Esophagus (tissue), 2 donors: ENCODE results near the gene PWWP2B. TPM values are rescaled to one million over a fixed set of nuclear protein-coding genes. Genes with fewer than 3 reads are reported as not detected.

Experiments
- H3K27ac ChIP-seq, 2 donors: one replicate each; pipeline ENCODE4 v1.5.1; 2013; ENCODE audit warnings: low read depth in 2 of 2, mild to moderate bottlenecking in 2 of 2, inconsistent platforms in 1 of 2, low read length in 1 of 2, moderate library complexity in 1 of 2
- H3K27me3 ChIP-seq, 2 donors: one replicate each; pipeline ENCODE4 v1.6.1; 2013; ENCODE audit warnings: low read length in 2 of 2, control low read depth in 1 of 2, mild to moderate bottlenecking in 1 of 2; ENCODE audit not compliant: insufficient read depth in 2 of 2, control insufficient read depth in 1 of 2
- H3K36me3 ChIP-seq, 2 donors: one replicate each; pipeline ENCODE4 v1.6.1; 2013; ENCODE audit warnings: low read length in 1 of 2; ENCODE audit not compliant: control insufficient read depth in 2 of 2, insufficient read depth in 2 of 2
- H3K4me1 ChIP-seq, 2 donors: one replicate each; pipeline ENCODE4 v1.6.1; 2013; ENCODE audit warnings: low read length in 1 of 2; ENCODE audit not compliant: control insufficient read depth in 2 of 2, insufficient read depth in 2 of 2
- H3K4me3 ChIP-seq, 2 donors: one replicate each; pipeline ENCODE4 v1.5.1; 2013; ENCODE audit warnings: low read length in 2 of 2, mild to moderate bottlenecking in 2 of 2, low read depth in 1 of 2, moderate library complexity in 1 of 2
- H3K9me3 ChIP-seq, 2 donors: one replicate each; pipeline ENCODE4 v1.6.1; 2013; ENCODE audit warnings: mild to moderate bottlenecking in 2 of 2, low read depth in 1 of 2, low read length in 1 of 2, moderate library complexity in 1 of 2; ENCODE audit not compliant: control insufficient read depth in 2 of 2, insufficient read depth in 1 of 2
- WGBS, 2 donors: extraction: QIAGEN DNeasy Blood & Tissue Kit; methylation state at CpG; one replicate each; pipeline ENCODE4 v1.1.7; 2013; 5-methylcytosine and 5-hydroxymethylcytosine counted together
- polyA plus RNA-seq, 2 donors: library from polyadenylated mRNA; stranded (reverse); fragments of 200-250 nt; gene quantifications; one replicate each; pipeline ENCODE4 v1.2.3, GENCODE V29; 2013
- donor health status: healthy with polysubstance abuse.
- donor health status: Bipolar disorder and iron deficiency.

The PWWP2B gene
- polyA plus RNA-seq, 2 donors, result 17.6 to 33.4 TPM

GRCh38 chr10:132449051-132449810 is 52.2 kb downstream of the PWWP2B start:
- Histone ChIP-seq H3K36me3 (no peaks in the 10 kb centered on the region), H3K27ac (peak overlapping the region; percentile 82 to 89), H3K9me3 (no peaks in the 10 kb centered on the region), H3K27me3 (no peaks in the 10 kb centered on the region), H3K4me3 (no peak overlapping the region), H3K4me1 (peaks cover 16 to 31% of the 10 kb centered on the region in 2 donors)
- 38 to 44% methylated on average over 20 to 22 of the region's 22 CpGs for WGBS, 2 donors

- Histone ChIP-seq H3K9me3 (no peaks in the 10 kb centered on the region), H3K4me3 (no peak overlapping the region), H3K27me3 (no peaks in the 10 kb centered on the region), H3K4me1 (peaks cover 16 to 31% of the 10 kb centered on the region in 2 donors), H3K36me3 (no peaks in the 10 kb centered on the region), H3K27ac (no peak overlapping the region)
- 56 to 68% methylated on average over 8 to 11 of the region's 11 CpGs for WGBS, 2 donors
These were observed 52.8 kb downstream of the PWWP2B start for GRCh38 chr10:132449811-132450181.

GRCh38 chr10:132450466-132450824 is 53.4 kb downstream of the PWWP2B start:
- WGBS, 2 donors, result 68 to 78% methylated on average over 8 to 9 of the region's 9 CpGs
- H3K4me1 ChIP-seq, result peaks cover 16 to 31% of the 10 kb centered on the region in 2 donors
- H3K4me3 ChIP-seq, result no peak overlapping the region
- H3K36me3 ChIP-seq, result no peaks in the 10 kb centered on the region
- H3K9me3 ChIP-seq, result no peaks in the 10 kb centered on the region
- H3K27ac ChIP-seq, result no peak overlapping the region
- no peaks in the 10 kb centered on the region for H3K27me3 ChIP-seq

- Histone ChIP-seq H3K36me3 (no peaks in the 10 kb centered on the region), H3K9me3 (no peaks in the 10 kb centered on the region), H3K27me3 (no peaks in the 10 kb centered on the region), H3K4me1 (peaks cover 16 to 31% of the 10 kb centered on the region in 2 donors), H3K27ac (peak overlapping the region in 1 of 2 donors; percentile 51), H3K4me3 (no peak overlapping the region)
- WGBS, 2 donors, result 81 to 86% methylated on average over 11 of the region's 11 CpGs
These were observed 54.0 kb downstream of the PWWP2B start for GRCh38 chr10:132450825-132451505.

GRCh38 chr10:132451506-132452215 is 54.7 kb downstream of the PWWP2B start:
- 72 to 81% methylated on average over 18 of the region's 18 CpGs for WGBS, 2 donors
- Histone ChIP-seq H3K27me3 (no peaks in the 10 kb centered on the region), H3K9me3 (no peaks in the 10 kb centered on the region), H3K4me3 (no peak overlapping the region), H3K27ac (peak overlapping the region; percentile 12 to 51), H3K36me3 (no peaks in the 10 kb centered on the region), H3K4me1 (peaks cover 12 to 30% of the 10 kb centered on the region in 2 donors)

GRCh38 chr10:132452216-132452650 is 55.2 kb downstream of the PWWP2B start:
- 78 to 82% methylated on average over 14 of the region's 14 CpGs for WGBS, 2 donors
- Histone ChIP-seq H3K4me1 (peaks cover 8 to 24% of the 10 kb centered on the region in 2 donors), H3K9me3 (no peaks in the 10 kb centered on the region), H3K4me3 (no peak overlapping the region), H3K36me3 (no peaks in the 10 kb centered on the region), H3K27ac (peak overlapping the region in 1 of 2 donors; percentile 38), H3K27me3 (no peaks in the 10 kb centered on the region)

GRCh38 chr10:132452651-132453469 is 55.9 kb downstream of the PWWP2B start:
- H3K4me1 ChIP-seq, result peaks cover 5 to 21% of the 10 kb centered on the region in 2 donors
- H3K27me3 ChIP-seq, result no peaks in the 10 kb centered on the region
- no peaks in the 10 kb centered on the region for H3K9me3 ChIP-seq
- no peaks in the 10 kb centered on the region for H3K36me3 ChIP-seq
- WGBS, 2 donors, result 7% methylated on average over 45 of the region's 45 CpGs
- H3K27ac ChIP-seq, result peak overlapping the region in 1 of 2 donors; percentile 38
- H3K4me3 ChIP-seq, result no peak overlapping the region

- Histone ChIP-seq H3K9me3 (no peaks in the 10 kb centered on the region), H3K27me3 (no peaks in the 10 kb centered on the region), H3K36me3 (no peaks in the 10 kb centered on the region), H3K4me3 (no peak overlapping the region), H3K27ac (no peak overlapping the region), H3K4me1 (peaks cover 5 to 20% of the 10 kb centered on the region in 2 donors)
- WGBS, 2 donors, result 45 to 49% methylated on average over 15 of the region's 15 CpGs
These were observed 56.5 kb downstream of the PWWP2B start for GRCh38 chr10:132453470-132453861.
